IMR-90 (cell line): Measurements from ENCODE around the gene SPATA16. TPM values are rescaled to one million over a fixed set of nuclear protein-coding genes. Genes with fewer than 3 reads are reported as not detected.

Source experiments
- ATAC-seq: fragments of 200-7000 bp; cut with Tn5 transposase; 2 replicates; pipeline ENCODE4 v1.9.1; 2020; ENCODE audit warnings: low read depth, mild to moderate bottlenecking, moderate library complexity
- BruUV-seq: library from RNA; stranded (reverse); fragments of 400-500 nt; replicated peaks from 2 replicates; lab custom pipeline; 2021; lab: Mats Ljungman, UMichigan
- CTCF ChIA-PET: fragments of 300-600 bp; formaldehyde crosslinking; extraction: SDS; loops from one replicate; lab custom pipeline; 2021; ENCODE audit warnings: antibody characterized with exemption; lab: Yijun Ruan, JAX
- POLR2A ChIA-PET: fragments of 300-600 bp; sonication (Branson Sonifier 250); formaldehyde crosslinking; loops from one replicate; lab custom pipeline; 2022; ENCODE audit warnings: antibody characterized with exemption; ENCODE audit not compliant: unreplicated experiment; lab: Charles Lee
- DNase-seq: peaks from one replicate; pipeline ENCODE4 v3.0.0; 2013
- H2AFZ ChIP-seq: replicated peaks from 2 replicates; pipeline ENCODE3; 2013; ENCODE audit warnings: low read length, mild to moderate bottlenecking; ENCODE audit not compliant: poor library complexity
- H2AK5ac ChIP-seq: 2 replicates; pipeline ENCODE4 v1.6.1; 2013; ENCODE audit warnings: low read depth, low read length, inconsistent platforms
- H2AK9ac ChIP-seq: replicated peaks from 2 replicates; pipeline ENCODE3; 2013; ENCODE audit warnings: mild to moderate bottlenecking, low read depth, low read length, moderate library complexity; ENCODE audit not compliant: poor library complexity
- H2BK120ac ChIP-seq: 2 replicates; pipeline ENCODE4 v1.6.1; 2013; ENCODE audit warnings: low read depth, low read length, inconsistent platforms
- H2BK15ac ChIP-seq: 3 replicates; pipeline ENCODE4 v1.6.1; 2013; ENCODE audit warnings: low read depth, low read length, inconsistent platforms
- H2BK20ac ChIP-seq: 2 replicates; pipeline ENCODE4 v1.6.1; 2013; ENCODE audit warnings: low read depth, mild to moderate bottlenecking, inconsistent platforms, low read length, moderate library complexity
- H2BK5ac ChIP-seq: 2 replicates; pipeline ENCODE4 v1.6.1; 2013; ENCODE audit warnings: mild to moderate bottlenecking, low read depth, low read length, inconsistent platforms; ENCODE audit not compliant: poor library complexity, severe bottlenecking
- H3K14ac ChIP-seq: replicated peaks from 2 replicates; pipeline ENCODE4 v1.6.1; 2013; ENCODE audit warnings: low read depth, low read length, inconsistent platforms
- H3K18ac ChIP-seq: 2 replicates; pipeline ENCODE4 v1.6.1; 2013; ENCODE audit warnings: low read depth, low read length, control low read depth
- H3K23ac ChIP-seq: 2 replicates; pipeline ENCODE4 v1.6.1; 2013; ENCODE audit warnings: low read depth, low read length, inconsistent platforms
- H3K27ac ChIP-seq: 2 replicates; pipeline ENCODE4 v1.5.1; 2013; ENCODE audit warnings: mild to moderate bottlenecking, control low read depth, low read length; ENCODE audit not compliant: insufficient read depth
- H3K27me3 ChIP-seq: 2 replicates; pipeline ENCODE4 v1.6.1; 2013; ENCODE audit warnings: low read length; ENCODE audit not compliant: control insufficient read depth, insufficient read depth
- H3K36me3 ChIP-seq: 2 replicates; pipeline ENCODE4 v1.6.1; 2013; ENCODE audit warnings: low read length, mixed read lengths; ENCODE audit not compliant: control insufficient read depth, insufficient read depth
- H3K4ac ChIP-seq: 2 replicates; pipeline ENCODE4 v1.6.1; 2013; ENCODE audit warnings: low read depth, low read length, inconsistent platforms
- H3K4me1 ChIP-seq: 2 replicates; pipeline ENCODE4 v1.6.1; 2013; ENCODE audit warnings: low read length, mixed read lengths; ENCODE audit not compliant: control insufficient read depth, insufficient read depth
- H3K4me2 ChIP-seq: 2 replicates; pipeline ENCODE4 v1.6.1; 2013; ENCODE audit warnings: low read depth, mild to moderate bottlenecking, control low read depth, low read length, moderate library complexity
- H3K4me3 ChIP-seq: 2 replicates; pipeline ENCODE4 v1.5.1; 2013; ENCODE audit warnings: low read depth, mild to moderate bottlenecking, control low read depth, low read length, moderate library complexity; ENCODE audit not compliant: insufficient read depth
- H3K56ac ChIP-seq: 2 replicates; pipeline ENCODE4 v1.6.1; 2013; ENCODE audit warnings: low read length, inconsistent platforms; ENCODE audit not compliant: insufficient read depth; ENCODE audit errors: extremely low read depth
- H3K79me1 ChIP-seq, 2 experiments: 2 replicates each; pipeline ENCODE4 v1.6.1; 2013; ENCODE audit warnings: low read length in 2 of 2, inconsistent platforms in 1 of 2, low read depth in 1 of 2
- H3K9ac ChIP-seq: 2 replicates; pipeline ENCODE4 v1.6.1; 2013; ENCODE audit warnings: low read depth, low read length, control low read depth
- H3K9me1 ChIP-seq: 2 replicates; pipeline ENCODE4 v1.6.1; 2013; ENCODE audit warnings: low read length, inconsistent platforms; ENCODE audit not compliant: insufficient read depth
- H3K9me3 ChIP-seq: 2 replicates; pipeline ENCODE4 v1.6.1; 2013; ENCODE audit warnings: low read length; ENCODE audit not compliant: control insufficient read depth, insufficient read depth
- H4K20me1 ChIP-seq: 2 replicates; pipeline ENCODE4 v1.6.1; 2013; ENCODE audit warnings: low read length, inconsistent platforms; ENCODE audit not compliant: insufficient read depth
- H4K5ac ChIP-seq: 2 replicates; pipeline ENCODE4 v1.6.1; 2013; ENCODE audit warnings: mild to moderate bottlenecking, low read depth, low read length, control low read depth
- H4K8ac ChIP-seq, 2 experiments: 2 replicates each; pipeline ENCODE4 v1.6.1; 2013; ENCODE audit warnings: low read depth in 2 of 2, low read length in 2 of 2, control low read depth in 1 of 2, inconsistent platforms in 1 of 2
- H4K91ac ChIP-seq: 2 replicates; pipeline ENCODE4 v1.6.1; 2013; ENCODE audit warnings: low read depth, low read length, inconsistent platforms; ENCODE audit not compliant: insufficient read depth
- MAFK ChIP-seq: IDR thresholded peaks from 2 replicates; pipeline ENCODE4 v1.6.1; 2012; ENCODE audit warnings: low read depth, low read length, improper control_type of control experiment
- MAZ ChIP-seq: IDR thresholded peaks from 2 replicates; pipeline ENCODE4 v1.6.1; 2012; ENCODE audit warnings: low read depth, mild to moderate bottlenecking, low read length, improper control_type of control experiment, moderate library complexity, borderline replicate concordance
- NFE2L2 ChIP-seq: fragments of 150-350 bp; IDR thresholded peaks from 2 replicates; pipeline ENCODE4 v1.6.1; 2016; ENCODE audit warnings: low read depth, mild to moderate bottlenecking, low read length
- RCOR1 ChIP-seq: IDR thresholded peaks from 2 replicates; pipeline ENCODE4 v1.6.1; 2012; ENCODE audit warnings: mild to moderate bottlenecking, low read length, improper control_type of control experiment; ENCODE audit not compliant: insufficient replicate concordance
- WGBS, 2 experiments: methylation state at CpG; one replicate each; pipeline versions ENCODE4 v1.1.5 to v1.1.7; 2013; ENCODE audit warnings: missing lambda C conversion rate in 2 of 2; ENCODE audit not compliant: insufficient read length in 1 of 2; ENCODE audit errors: extremely low coverage in 2 of 2; 5-methylcytosine and 5-hydroxymethylcytosine counted together
- dilution Hi-C: fragments of 300-500 bp; cut with HindIII; formaldehyde crosslinking; loops from one replicate; pipeline ENCODE4 v1.14.3; 2018; ENCODE audit warnings: low sequenced_read_pairs; ENCODE audit not compliant: unreplicated experiment
- in situ Hi-C: fragments of 300-500 bp; cut with MboI; formaldehyde crosslinking; loops from 3 replicates; pipeline ENCODE4 v1.14.3; 2019; ENCODE audit warnings: low sequenced_read_pairs, inconsistent platforms, mixed read lengths
- intact Hi-C: fragments of 100-400 bp; cut with micrococcal nuclease; formaldehyde crosslinking; loops from 2 replicates; pipeline ENCODE4 v1.10.0; 2022
- polyA plus RNA-seq, 3 experiments: library from polyadenylated mRNA; depleted of rRNA; stranded (reverse); fragments of >200 nt; gene quantifications; 2 replicates each; pipeline ENCODE4 v1.2.3, GENCODE V29; 2012; ENCODE audit warnings: low replicate concordance in 1 of 3
- total RNA-seq: library from RNA; depleted of rRNA; stranded (reverse); fragments of >200 nt; gene quantifications from 2 replicates; pipeline ENCODE4 v1.2.3, GENCODE V29; 2012

The SPATA16 gene
- total and polyA plus RNA-seq, 2 of the 4 experiments (the other 2 are of a cell fraction) = not detected

GRCh38 chr3:173066044-173067004 is 74.7 kb downstream of the SPATA16 start:
- ATAC-seq (no peak), DNase-seq (peak; percentile 11)
- no peak overlapping the region for H2BK15ac ChIP-seq
- H2BK120ac ChIP-seq = no peak overlapping the region
- peak overlapping the region; percentile 32 for H2AFZ ChIP-seq
- WGBS, 2 experiments = 0% methylated on average over 1 of the region's 4 CpGs; no CpG with 5 or more reads in 1 of the 2 experiments
- TF ChIP-seq MAFK (peak; percentile 44; the same call in 1 of the 2 replicates), MAZ (no peak), RCOR1 (no peak), NFE2L2 (no peak)
- CTCF ChIA-PET = no interaction called here
- no peak overlapping the region for H3K4me3 ChIP-seq
- POLR2A ChIA-PET = no interaction called here
- no peak overlapping the region for H3K27ac ChIP-seq
- peaks cover 2% of the 10 kb centered on the region; the same call in 1 of the 2 replicates for H3K4me1 ChIP-seq
- H3K79me1 ChIP-seq = no peaks in the 10 kb centered on the region
- no peak overlapping the region for H3K9ac ChIP-seq
- no peak overlapping the region for H3K18ac ChIP-seq
- no peak overlapping the region for H3K4me2 ChIP-seq
- H3K9me1 ChIP-seq = no peaks in the 10 kb centered on the region
- no peak overlapping the region for H2BK5ac ChIP-seq
- H4K20me1 ChIP-seq = no peaks in the 10 kb centered on the region
- H3K56ac ChIP-seq = no peak overlapping the region
- H3K36me3 ChIP-seq = no peaks in the 10 kb centered on the region
- H4K91ac ChIP-seq = no peak overlapping the region
- no peak overlapping the region for H2BK20ac ChIP-seq
- BruUV-seq = no TSS peak
- no peak overlapping the region for H3K23ac ChIP-seq
- no peaks in the 10 kb centered on the region for H3K9me3 ChIP-seq
- no peak overlapping the region for H3K4ac ChIP-seq
- H4K5ac ChIP-seq = no peak overlapping the region
- no peaks in the 10 kb centered on the region for H3K27me3 ChIP-seq
- in situ Hi-C loops (no loop called here), dilution Hi-C loops (no loop called here), intact Hi-C loops (no loop called here)
- no peak overlapping the region for H2AK5ac ChIP-seq
- H3K14ac ChIP-seq = no peak overlapping the region
- no peak overlapping the region for H2AK9ac ChIP-seq
- H4K8ac ChIP-seq = no peak overlapping the region
